ENCODE measurements around the gene FOXE1.

DNA sequence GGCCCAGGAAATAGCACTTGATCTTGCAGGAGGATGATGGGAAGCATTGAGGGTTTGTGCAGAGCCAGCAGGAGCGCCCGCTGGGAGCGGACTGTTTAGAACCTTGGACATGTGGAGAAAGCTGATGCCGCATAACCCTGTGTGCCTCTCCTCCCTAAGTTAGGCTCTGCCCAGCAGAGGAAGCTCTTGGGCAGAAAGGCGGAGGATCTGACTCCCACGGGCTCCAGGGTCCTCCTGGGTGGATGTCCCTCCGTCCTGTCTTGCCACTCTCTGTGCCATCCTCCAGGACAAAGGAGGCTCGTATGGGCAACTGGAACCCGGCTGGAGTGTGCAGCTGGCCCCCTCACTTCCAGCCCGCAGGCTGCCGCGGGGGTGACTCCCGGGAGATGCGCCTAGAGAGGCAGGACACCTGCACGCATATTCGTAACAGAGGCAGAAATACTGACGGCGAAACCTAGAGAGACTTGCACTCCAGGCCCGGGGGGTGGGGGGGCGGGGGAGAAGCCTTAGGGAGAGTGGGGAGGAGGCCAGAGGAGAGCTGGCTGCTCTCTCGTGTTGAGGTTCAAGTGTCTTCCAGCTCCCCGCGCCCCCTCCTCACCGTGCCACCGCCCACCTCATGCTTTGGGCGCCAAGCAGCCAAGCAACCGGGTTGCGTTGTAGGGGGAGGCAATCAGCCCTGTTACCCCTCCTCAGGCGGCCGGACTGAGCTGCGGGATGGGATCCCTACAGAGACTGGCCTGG is 5.4 kb upstream of the FOXE1 start:
- TF ChIP-seq, protein P1, sequence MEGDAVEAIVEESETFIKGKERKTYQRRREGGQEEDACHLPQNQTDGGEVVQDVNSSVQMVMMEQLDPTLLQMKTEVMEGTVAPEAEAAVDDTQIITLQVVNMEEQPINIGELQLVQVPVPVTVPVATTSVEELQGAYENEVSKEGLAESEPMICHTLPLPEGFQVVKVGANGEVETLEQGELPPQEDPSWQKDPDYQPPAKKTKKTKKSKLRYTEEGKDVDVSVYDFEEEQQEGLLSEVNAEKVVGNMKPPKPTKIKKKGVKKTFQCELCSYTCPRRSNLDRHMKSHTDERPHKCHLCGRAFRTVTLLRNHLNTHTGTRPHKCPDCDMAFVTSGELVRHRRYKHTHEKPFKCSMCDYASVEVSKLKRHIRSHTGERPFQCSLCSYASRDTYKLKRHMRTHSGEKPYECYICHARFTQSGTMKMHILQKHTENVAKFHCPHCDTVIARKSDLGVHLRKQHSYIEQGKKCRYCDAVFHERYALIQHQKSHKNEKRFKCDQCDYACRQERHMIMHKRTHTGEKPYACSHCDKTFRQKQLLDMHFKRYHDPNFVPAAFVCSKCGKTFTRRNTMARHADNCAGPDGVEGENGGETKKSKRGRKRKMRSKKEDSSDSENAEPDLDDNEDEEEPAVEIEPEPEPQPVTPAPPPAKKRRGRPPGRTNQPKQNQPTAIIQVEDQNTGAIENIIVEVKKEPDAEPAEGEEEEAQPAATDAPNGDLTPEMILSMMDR (conservative IDR thresholded peaks at IDR 0.05), result no peak
- no peak for TF ChIP-seq ZFX (IDR thresholded peaks at IDR 0.05)

All from C4-2B (cell line).